ENCODE data around the gene MYL12A.

DNA sequence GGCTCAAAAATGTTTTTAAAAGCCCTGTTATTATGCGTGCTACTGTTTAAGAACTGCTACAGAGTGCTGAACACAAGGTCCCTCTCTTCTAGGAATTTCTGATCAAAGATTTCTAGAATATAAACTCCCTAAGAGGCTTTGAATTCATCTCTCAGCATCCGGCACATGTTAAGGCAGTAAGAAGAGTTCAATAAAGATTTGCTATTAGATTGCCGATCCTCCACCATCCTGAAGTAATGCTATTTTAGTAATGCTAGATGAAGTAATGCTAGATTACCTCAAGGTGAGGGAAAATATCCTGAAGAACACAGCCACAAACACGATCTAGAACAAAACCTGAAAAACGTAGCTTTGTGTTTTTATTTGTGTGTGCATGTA is 13.4 kb downstream of the MYL12A start:
- no peak for TF ChIP-seq FOXM1 (IDR thresholded peaks at IDR 0.05; ENCODE audit: borderline replicate concordance)
- no peak for TF ChIP-seq ELF4 (IDR thresholded peaks at IDR 0.05)

All from HEK293T (cell line).